ENCODE results near the gene ITGB8. TPM values are rescaled to one million over a fixed set of nuclear protein-coding genes. Genes with fewer than 3 reads are reported as not detected.

ITGB8 gene
- total RNA-seq, 1 donor from 2014 or later: 0.69 TPM

GRCh38 chr7:20459419-20459818 is 128.7 kb downstream of the ITGB8 start:
- TF ChIP-seq CTCF (IDR thresholded peaks at IDR 0.05; ENCODE audit: unreplicated experiment): no peak
- Mint-ChIP-seq H3K36me3 (ENCODE audit: low read depth, unreplicated experiment) (no peaks in the 10 kb centered on the region), H3K4me3 (ENCODE audit: unreplicated experiment) (no peak overlapping the region), H3K4me1 (ENCODE audit: unreplicated experiment) (no peaks in the 10 kb centered on the region), H3K9me3 (ENCODE audit: unreplicated experiment) (no peaks in the 10 kb centered on the region), H3K27me3 (ENCODE audit: unreplicated experiment) (no peaks in the 10 kb centered on the region), H3K27ac (ENCODE audit: unreplicated experiment) (no peak overlapping the region)
- no peak for DNase-seq (ENCODE audit: low spot score)

GRCh38 chr7:20464891-20465290 is 134.2 kb downstream of the ITGB8 start:
- peaks cover 1% of the 10 kb centered on the region for H3K27me3 Mint-ChIP-seq (ENCODE audit: unreplicated experiment)
- no peak for TF ChIP-seq CTCF (IDR thresholded peaks at IDR 0.05; ENCODE audit: unreplicated experiment)
- no peaks in the 10 kb centered on the region for H3K9me3 Mint-ChIP-seq (ENCODE audit: unreplicated experiment)
- H3K36me3 Mint-ChIP-seq (ENCODE audit: low read depth, unreplicated experiment): no peaks in the 10 kb centered on the region
- no peaks in the 10 kb centered on the region for H3K4me1 Mint-ChIP-seq (ENCODE audit: unreplicated experiment)
- no peak for DNase-seq (ENCODE audit: low spot score)
- H3K4me3 Mint-ChIP-seq (ENCODE audit: unreplicated experiment): no peak overlapping the region
- no peak overlapping the region for H3K27ac Mint-ChIP-seq (ENCODE audit: unreplicated experiment)

Other genes with a start within 250 kb of the ITGB8 start
- gene MACC1, start 113.5 kb upstream of the ITGB8 start, total RNA-seq (ENCODE audit: unreplicated experiment): 0.69 TPM